Stimulated activated CD4-positive, alpha-beta T cell treated with anti-CD3 and anti-CD28 coated beads, Interleukin-12 subunit alpha, Interleukin-12 subunit beta, amount 100 ng/mL, for 48 hours (primary cell): ENCODE data around the gene TAF4.
"Not testable (repeated sequence)": the region's sequence is repeated elsewhere in the genome, so short reads cannot be mapped to it uniquely, and the experiment has no call there.

Experiments
- DNase-seq, 3 donors: peaks; one replicate each; pipeline ENCODE4 v3.0.0-alpha.2; 2020; ENCODE audit warnings: low read depth in 2 of 3, low spot score in 1 of 3

Gene TAF4

GRCh38 chr20:62065674-62066338 is at the start of gene TAF4:
Gene TAF4 (minus strand): TSS chr20:62065881. CDS start chr20:62065810, 71 bp downstream.
- peak; percentile 55 to 68 (median 56) for DNase-seq

- no peak for DNase-seq
Observed at GRCh38 chr20:62114894-62115293, 49.2 kb upstream of the TAF4 start.

- no peak for DNase-seq
Observed at GRCh38 chr20:62112368-62112767, 46.7 kb upstream of the TAF4 start.

GRCh38 chr20:62111148-62111547 is 45.5 kb upstream of the TAF4 start:
- DNase-seq: no peak

GRCh38 chr20:62105592-62105991 is 39.9 kb upstream of the TAF4 start:
- DNase-seq: no peak

GRCh38 chr20:62104791-62105345 is 39.2 kb upstream of the TAF4 start:
- DNase-seq: no peak

GRCh38 chr20:62104234-62104789 is 38.6 kb upstream of the TAF4 start:
- no peak for DNase-seq

GRCh38 chr20:62103508-62104233 is 38.0 kb upstream of the TAF4 start:
- DNase-seq: no peak

GRCh38 chr20:62101078-62101477 is 35.4 kb upstream of the TAF4 start:
- no peak for DNase-seq

- DNase-seq: no peak
Observed at GRCh38 chr20:62097881-62098407, 32.3 kb upstream of the TAF4 start.

GRCh38 chr20:62096421-62097380 is 31.0 kb upstream of the TAF4 start:
- no peak for DNase-seq

- DNase-seq: no peak
Observed at GRCh38 chr20:62089393-62089792, 23.7 kb upstream of the TAF4 start.

- DNase-seq: no peak
Observed at GRCh38 chr20:62088258-62089127, 22.8 kb upstream of the TAF4 start.

- no peak for DNase-seq
Observed at GRCh38 chr20:62087632-62088031, 22.0 kb upstream of the TAF4 start.

- no peak for DNase-seq
Observed at GRCh38 chr20:62087227-62087626, 21.5 kb upstream of the TAF4 start.

- no peak for DNase-seq
Observed at GRCh38 chr20:62085206-62085605, 19.5 kb upstream of the TAF4 start.

GRCh38 chr20:62084224-62084623 is 18.5 kb upstream of the TAF4 start:
- not testable (repeated sequence) for DNase-seq

GRCh38 chr20:62083312-62083711 is 17.6 kb upstream of the TAF4 start:
- DNase-seq: no peak

GRCh38 chr20:62080249-62080990 is 14.7 kb upstream of the TAF4 start:
- DNase-seq: no peak
